Hepatocyte (in vitro differentiated cells): Measurements from ENCODE around the gene TBCD. TPM values are rescaled to one million over a fixed set of nuclear protein-coding genes. Genes with fewer than 3 reads are reported as not detected.
A peak's percentile ranks its signal among the peaks of the same experiment; 100 is the strongest.

ENCODE experiments used
- DNase-seq: peaks from one replicate; pipeline ENCODE4 v3.0.0-alpha.2; 2016; ENCODE audit warnings: low spot score
- H2AFZ ChIP-seq: fragments of 200-600 bp; sonication (generic); 2 replicates; pipeline ENCODE4 v1.6.0; 2016; ENCODE audit warnings: antibody characterized with exemption, mild to moderate bottlenecking
- H3K27ac ChIP-seq: fragments of 200-600 bp; sonication (generic); 2 replicates; pipeline ENCODE4 v1.5.1; 2016; ENCODE audit warnings: mild to moderate bottlenecking
- H3K27me3 ChIP-seq: fragments of 200-600 bp; sonication (generic); 2 replicates; pipeline ENCODE4 v1.6.1; 2016
- H3K36me3 ChIP-seq: fragments of 200-600 bp; sonication (generic); replicated peaks from 2 replicates; pipeline ENCODE4 v1.5.1; 2016; ENCODE audit warnings: low read depth; ENCODE audit not compliant: insufficient read depth
- H3K4me1 ChIP-seq: fragments of 200-600 bp; sonication (generic); 2 replicates; pipeline ENCODE4 v1.5.1; 2016; ENCODE audit warnings: mild to moderate bottlenecking, moderate library complexity; ENCODE audit not compliant: insufficient read depth
- H3K4me2 ChIP-seq: fragments of 200-600 bp; sonication (generic); 2 replicates; pipeline ENCODE4 v1.6.0; 2016
- H3K4me3 ChIP-seq: fragments of 200-600 bp; sonication (generic); 2 replicates; pipeline ENCODE4 v1.5.1; 2016; ENCODE audit warnings: mild to moderate bottlenecking
- H3K79me2 ChIP-seq: fragments of 200-600 bp; sonication (generic); 2 replicates; pipeline ENCODE4 v1.6.0; 2017; ENCODE audit warnings: mild to moderate bottlenecking
- H3K9me2 ChIP-seq: fragments of 200-600 bp; sonication (generic); replicated peaks from 2 replicates; pipeline ENCODE4 v1.6.0; 2017; ENCODE audit warnings: mild to moderate bottlenecking; ENCODE audit not compliant: insufficient read depth
- H3K9me3 ChIP-seq: fragments of 200-600 bp; sonication (generic); 2 replicates; pipeline ENCODE4 v1.5.1; 2016; ENCODE audit warnings: low read depth, mild to moderate bottlenecking
- H4K20me1 ChIP-seq: fragments of 200-600 bp; sonication (generic); 2 replicates; pipeline ENCODE4 v1.6.0; 2016; ENCODE audit warnings: mild to moderate bottlenecking; ENCODE audit not compliant: insufficient read depth, poor library complexity, severe bottlenecking
- EZH2 ChIP-seq: fragments of 200-600 bp; sonication (generic); IDR thresholded peaks from 2 replicates; pipeline ENCODE4 v1.6.1; 2016; ENCODE audit warnings: antibody characterized with exemption, mild to moderate bottlenecking, borderline replicate concordance
- EZH2phosphoT487 ChIP-seq: fragments of 200-600 bp; sonication (generic); IDR thresholded peaks from one replicate; pipeline ENCODE4 v1.6.1; 2018; ENCODE audit warnings: antibody characterized with exemption, mild to moderate bottlenecking, low read depth, moderate library complexity; ENCODE audit not compliant: unreplicated experiment, severe bottlenecking
- WGBS: methylation state at CpG from one replicate; pipeline ENCODE4 v1.1.6; 2016; ENCODE audit warnings: low lambda C conversion rate; ENCODE audit errors: missing lambda C conversion rate; 5-methylcytosine and 5-hydroxymethylcytosine counted together
- polyA plus RNA-seq: library from polyadenylated mRNA; unstranded; fragments of >200 nt; fragmentation: Nextera tagmentation; extraction: Ambion mirVana; gene quantifications from 2 replicates; pipeline ENCODE4 v1.2.1, GENCODE V29; 2016
- total RNA-seq: library from RNA; depleted of rRNA; stranded (reverse); fragments of >200 nt; gene quantifications from 2 replicates; pipeline ENCODE4 v1.2.3, GENCODE V29; 2014
- TF ChIP-seq, protein P1 (sequence below): fragments of 200-600 bp; sonication (generic); IDR thresholded peaks from 2 replicates; pipeline ENCODE4 v1.5.1; 2016; ENCODE audit warnings: antibody characterized with exemption, mild to moderate bottlenecking; ENCODE audit not compliant: poor library complexity

TBCD gene
- total and polyA plus RNA-seq, 2 experiments from 2014 or later: 24.5 to 41.5 TPM

DNA sequence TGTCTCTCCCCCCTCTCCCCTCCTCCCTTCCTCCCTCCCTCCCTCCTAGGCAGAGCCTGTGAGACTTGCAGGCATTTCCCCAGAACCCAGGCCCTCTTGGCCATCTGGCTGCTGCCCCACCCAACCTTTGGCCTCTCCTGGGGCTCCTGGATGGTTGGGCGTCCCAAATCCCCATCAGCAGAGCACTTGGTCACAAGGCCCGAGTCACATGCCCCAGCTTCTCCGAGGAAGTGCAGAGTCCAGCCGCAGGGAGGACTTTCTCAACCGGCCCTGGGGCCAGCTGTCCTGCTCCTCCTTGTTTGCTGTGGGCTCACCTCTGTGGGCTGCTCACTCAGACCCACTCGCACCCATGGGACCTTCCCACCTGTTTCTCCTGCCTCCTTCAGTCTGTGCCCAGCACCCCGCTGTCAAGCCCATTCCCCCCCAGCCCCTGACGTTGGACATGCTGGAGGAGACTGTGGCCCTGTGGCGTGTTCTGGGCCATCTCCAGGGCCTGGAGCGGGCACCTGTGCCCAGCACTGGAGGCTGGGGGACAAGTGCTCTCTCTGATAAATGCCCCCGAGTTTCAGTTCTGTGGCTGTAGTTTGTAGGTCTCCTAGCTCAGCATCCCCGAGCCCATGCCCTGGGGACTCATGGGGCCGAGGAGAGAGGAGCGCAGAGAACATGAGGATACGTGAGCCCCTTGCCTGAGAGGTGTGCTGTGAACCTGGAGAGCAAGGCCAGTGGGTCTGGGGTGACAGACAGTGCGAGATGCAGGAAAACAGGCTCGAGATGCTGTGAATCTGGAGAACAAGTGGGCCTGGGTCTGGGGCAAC, 130.2 kb downstream of the TBCD start:
- peak overlapping the region; percentile 29 for H3K4me2 ChIP-seq
- no peak overlapping the region for H2AFZ ChIP-seq
- DNase-seq: peak; percentile 66
- TF ChIP-seq EZH2phosphoT487 (no peak), EZH2 (no peak)
- TF ChIP-seq, protein P1, sequence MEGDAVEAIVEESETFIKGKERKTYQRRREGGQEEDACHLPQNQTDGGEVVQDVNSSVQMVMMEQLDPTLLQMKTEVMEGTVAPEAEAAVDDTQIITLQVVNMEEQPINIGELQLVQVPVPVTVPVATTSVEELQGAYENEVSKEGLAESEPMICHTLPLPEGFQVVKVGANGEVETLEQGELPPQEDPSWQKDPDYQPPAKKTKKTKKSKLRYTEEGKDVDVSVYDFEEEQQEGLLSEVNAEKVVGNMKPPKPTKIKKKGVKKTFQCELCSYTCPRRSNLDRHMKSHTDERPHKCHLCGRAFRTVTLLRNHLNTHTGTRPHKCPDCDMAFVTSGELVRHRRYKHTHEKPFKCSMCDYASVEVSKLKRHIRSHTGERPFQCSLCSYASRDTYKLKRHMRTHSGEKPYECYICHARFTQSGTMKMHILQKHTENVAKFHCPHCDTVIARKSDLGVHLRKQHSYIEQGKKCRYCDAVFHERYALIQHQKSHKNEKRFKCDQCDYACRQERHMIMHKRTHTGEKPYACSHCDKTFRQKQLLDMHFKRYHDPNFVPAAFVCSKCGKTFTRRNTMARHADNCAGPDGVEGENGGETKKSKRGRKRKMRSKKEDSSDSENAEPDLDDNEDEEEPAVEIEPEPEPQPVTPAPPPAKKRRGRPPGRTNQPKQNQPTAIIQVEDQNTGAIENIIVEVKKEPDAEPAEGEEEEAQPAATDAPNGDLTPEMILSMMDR: no peak
- no peaks in the 10 kb centered on the region for H4K20me1 ChIP-seq
- H3K4me3 ChIP-seq: no peak overlapping the region
- H3K4me1 ChIP-seq: peaks cover 31% of the 10 kb centered on the region
- H3K9me3 ChIP-seq: no peaks in the 10 kb centered on the region
- 83% methylated on average over 16 of the region's 17 CpGs for WGBS
- no peaks in the 10 kb centered on the region for H3K9me2 ChIP-seq
- H3K27me3 ChIP-seq: no peaks in the 10 kb centered on the region
- H3K36me3 ChIP-seq: no peaks in the 10 kb centered on the region
- peak overlapping the region; percentile 76 for H3K27ac ChIP-seq
- peaks cover 18% of the 10 kb centered on the region for H3K79me2 ChIP-seq

DNA sequence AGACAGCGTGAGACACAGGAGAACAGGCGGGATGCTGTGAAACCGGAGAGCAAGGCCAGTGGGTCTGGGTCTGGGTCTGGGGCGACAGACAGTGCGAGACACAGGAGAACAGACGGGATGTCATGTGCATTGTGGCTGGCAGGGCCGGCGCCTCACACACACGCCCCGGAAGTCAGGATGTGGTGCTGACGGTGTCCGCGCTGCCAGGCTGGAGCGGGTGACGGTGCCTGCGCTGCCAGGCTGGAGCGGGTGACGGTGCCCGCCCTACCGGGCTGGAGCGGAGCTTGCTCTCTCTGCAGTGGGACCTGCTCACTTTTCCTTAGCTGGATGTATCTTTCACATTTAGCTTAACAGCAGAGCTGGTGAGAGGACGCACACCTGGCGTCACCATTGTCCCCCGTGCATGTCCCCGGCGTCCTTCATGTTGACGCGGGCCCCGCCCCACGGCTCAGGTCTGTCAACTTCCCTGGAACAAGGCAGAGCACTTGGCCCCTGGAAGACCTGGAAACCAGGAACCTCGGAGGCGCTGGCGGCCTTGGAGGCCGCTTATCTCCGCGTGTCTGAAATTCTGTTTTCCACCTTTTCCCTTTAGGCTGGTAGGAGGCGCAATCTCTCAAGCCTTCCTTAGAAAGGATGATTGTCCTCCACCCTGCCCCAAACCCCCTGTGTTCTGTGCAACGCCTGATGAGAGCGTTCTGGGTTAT, 131.0 kb downstream of the TBCD start:
- Histone ChIP-seq H3K9me2 (no peaks in the 10 kb centered on the region), H2AFZ (no peak overlapping the region), H3K27ac (peak overlapping the region; percentile 76), H3K4me1 (peaks cover 24% of the 10 kb centered on the region), H3K27me3 (no peaks in the 10 kb centered on the region), H3K79me2 (peaks cover 18% of the 10 kb centered on the region), H3K4me2 (no peak overlapping the region), H4K20me1 (no peaks in the 10 kb centered on the region), H3K4me3 (no peak overlapping the region), H3K36me3 (no peaks in the 10 kb centered on the region), H3K9me3 (no peaks in the 10 kb centered on the region)
- TF ChIP-seq, protein P1: no peak
- no peak for TF ChIP-seq EZH2phosphoT487
- no peak for TF ChIP-seq EZH2
- peak; percentile 51 for DNase-seq
- whole genome bisulfite sequencing: 93% methylated on average over 38 of the region's 39 CpGs

DNA sequence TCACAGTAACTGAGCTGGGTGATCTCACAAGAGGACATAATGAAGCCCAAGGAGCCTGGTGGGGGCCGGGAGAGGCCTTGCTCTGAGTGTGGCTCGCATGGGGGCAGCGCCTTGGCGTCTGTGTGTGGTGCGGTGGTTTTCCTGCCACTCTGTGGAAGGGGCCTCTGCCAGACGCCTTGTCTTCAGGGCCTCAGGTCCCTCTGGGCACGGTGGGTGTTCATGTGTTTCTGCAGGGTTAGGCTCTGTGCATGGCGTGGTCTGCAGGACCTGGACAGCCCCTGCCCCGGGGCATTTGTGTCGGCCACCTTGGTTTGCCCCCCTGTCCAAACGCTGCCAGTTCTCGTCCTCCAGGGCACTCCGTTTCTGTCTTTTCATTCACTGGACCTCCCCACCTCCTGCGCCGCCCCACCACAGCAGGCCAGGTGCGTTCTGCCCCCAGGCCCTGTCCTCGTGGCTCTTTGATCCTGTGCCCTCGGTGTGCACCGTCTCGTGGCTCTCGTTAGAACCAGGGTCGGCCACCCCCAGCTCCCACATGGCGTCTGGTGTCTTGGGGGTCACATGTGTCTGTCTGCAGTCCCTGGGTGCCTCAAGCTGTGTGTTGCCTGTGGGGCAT, 131.7 kb downstream of the TBCD start:
- WGBS: 96% methylated on average over 20 of the region's 23 CpGs
- peaks cover 27% of the 10 kb centered on the region for H3K4me1 ChIP-seq
- no peak overlapping the region for H2AFZ ChIP-seq
- H3K9me2 ChIP-seq: no peaks in the 10 kb centered on the region
- no peak overlapping the region for H3K4me2 ChIP-seq
- no peaks in the 10 kb centered on the region for H4K20me1 ChIP-seq
- peak overlapping the region; percentile 17 for H3K27ac ChIP-seq
- TF ChIP-seq EZH2 (no peak), EZH2phosphoT487 (no peak)
- TF ChIP-seq, protein P1: no peak
- DNase-seq: no peak
- H3K79me2 ChIP-seq: peaks cover 18% of the 10 kb centered on the region
- H3K9me3 ChIP-seq: no peaks in the 10 kb centered on the region
- H3K4me3 ChIP-seq: no peak overlapping the region
- no peaks in the 10 kb centered on the region for H3K27me3 ChIP-seq
- no peaks in the 10 kb centered on the region for H3K36me3 ChIP-seq
